BJ (cell line): ENCODE results near the gene LEMD1. TPM values are rescaled to one million over a fixed set of nuclear protein-coding genes. Genes with fewer than 3 reads are reported as not detected.
A peak's percentile ranks its signal among the peaks of the same experiment; 100 is the strongest.

Experiments
- CTCF ChIA-PET: fragments of 350-600 bp; formaldehyde crosslinking; extraction: SDS; loops from one replicate; lab custom pipeline; 2021; ENCODE audit warnings: antibody characterized with exemption, inconsistent platforms; lab: Yijun Ruan, JAX
- POLR2A ChIA-PET: fragments of 300-600 bp; sonication (Branson Sonifier 250); formaldehyde crosslinking; extraction: SDS; loops from one replicate; lab custom pipeline; 2021; ENCODE audit warnings: antibody characterized with exemption; lab: Charles Lee
- DNase-seq: peaks from one replicate; pipeline ENCODE4 v3.0.0-alpha.2; 2011; ENCODE audit warnings: low read depth
- H3K27me3 ChIP-seq: 2 replicates; pipeline ENCODE4 v1.6.0; 2011; ENCODE audit warnings: low read length; ENCODE audit not compliant: control insufficient read depth, insufficient read depth
- H3K36me3 ChIP-seq: 2 replicates; pipeline ENCODE4 v1.5.1; 2011; ENCODE audit warnings: low read length; ENCODE audit not compliant: control insufficient read depth, insufficient read depth
- H3K4me3 ChIP-seq: 2 replicates; pipeline ENCODE4 v1.5.1; 2011; ENCODE audit warnings: low read depth, mild to moderate bottlenecking, control low read depth, low read length
- polyA plus RNA-seq: library from polyadenylated mRNA; depleted of rRNA; stranded (reverse); fragments of >200 nt; gene quantifications from 2 replicates; pipeline ENCODE4 v1.2.3, GENCODE V29; 2011
- TF ChIP-seq, protein P1 (sequence below): IDR thresholded peaks from 2 replicates; pipeline ENCODE4 v1.5.1; 2011; ENCODE audit warnings: low read depth, mild to moderate bottlenecking, control low read depth, inconsistent platforms, low read length, moderate library complexity; ENCODE audit not compliant: insufficient read depth

The LEMD1 gene
- polyA plus RNA-seq, 1 experiment: not detected

DNA sequence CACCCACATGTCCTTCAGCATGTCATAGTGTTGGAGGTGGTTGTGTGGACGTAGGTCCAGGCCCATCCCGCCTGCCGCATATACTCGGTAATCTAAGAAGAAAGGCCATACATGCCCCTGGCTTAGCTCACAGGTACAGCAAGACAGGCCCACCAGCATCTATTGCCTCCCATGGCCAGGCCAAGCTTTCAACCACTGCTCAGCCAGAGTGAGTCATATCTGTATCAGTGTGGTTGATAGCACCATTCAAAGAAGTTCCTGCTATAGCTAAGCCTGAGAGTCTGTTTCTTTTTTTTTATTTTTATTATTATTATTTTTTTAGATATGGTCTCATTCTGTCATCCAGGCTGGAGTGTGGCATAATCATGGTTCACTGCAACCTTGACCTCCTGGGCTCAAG is 82.1 kb downstream of the LEMD1 start:
- Histone ChIP-seq H3K36me3 (no peaks in the 10 kb centered on the region), H3K27me3 (peaks cover 41% of the 10 kb centered on the region), H3K4me3 (no peak overlapping the region)
- POLR2A ChIA-PET: interaction anchor here (0.7 kb wide), 1 partner anchor 10 kb away, joined by 3 read pairs; no protein-coding TSS in a partner anchor
- CTCF ChIA-PET: interaction anchor here (1.1 to 2.4 kb wide), 8 partner anchors 9 to 184 kb away, joined by 3 to 10 read pairs (median 4); no protein-coding TSS in a partner anchor
- no peak for DNase-seq
- TF ChIP-seq, protein P1, sequence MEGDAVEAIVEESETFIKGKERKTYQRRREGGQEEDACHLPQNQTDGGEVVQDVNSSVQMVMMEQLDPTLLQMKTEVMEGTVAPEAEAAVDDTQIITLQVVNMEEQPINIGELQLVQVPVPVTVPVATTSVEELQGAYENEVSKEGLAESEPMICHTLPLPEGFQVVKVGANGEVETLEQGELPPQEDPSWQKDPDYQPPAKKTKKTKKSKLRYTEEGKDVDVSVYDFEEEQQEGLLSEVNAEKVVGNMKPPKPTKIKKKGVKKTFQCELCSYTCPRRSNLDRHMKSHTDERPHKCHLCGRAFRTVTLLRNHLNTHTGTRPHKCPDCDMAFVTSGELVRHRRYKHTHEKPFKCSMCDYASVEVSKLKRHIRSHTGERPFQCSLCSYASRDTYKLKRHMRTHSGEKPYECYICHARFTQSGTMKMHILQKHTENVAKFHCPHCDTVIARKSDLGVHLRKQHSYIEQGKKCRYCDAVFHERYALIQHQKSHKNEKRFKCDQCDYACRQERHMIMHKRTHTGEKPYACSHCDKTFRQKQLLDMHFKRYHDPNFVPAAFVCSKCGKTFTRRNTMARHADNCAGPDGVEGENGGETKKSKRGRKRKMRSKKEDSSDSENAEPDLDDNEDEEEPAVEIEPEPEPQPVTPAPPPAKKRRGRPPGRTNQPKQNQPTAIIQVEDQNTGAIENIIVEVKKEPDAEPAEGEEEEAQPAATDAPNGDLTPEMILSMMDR: no peak

DNA sequence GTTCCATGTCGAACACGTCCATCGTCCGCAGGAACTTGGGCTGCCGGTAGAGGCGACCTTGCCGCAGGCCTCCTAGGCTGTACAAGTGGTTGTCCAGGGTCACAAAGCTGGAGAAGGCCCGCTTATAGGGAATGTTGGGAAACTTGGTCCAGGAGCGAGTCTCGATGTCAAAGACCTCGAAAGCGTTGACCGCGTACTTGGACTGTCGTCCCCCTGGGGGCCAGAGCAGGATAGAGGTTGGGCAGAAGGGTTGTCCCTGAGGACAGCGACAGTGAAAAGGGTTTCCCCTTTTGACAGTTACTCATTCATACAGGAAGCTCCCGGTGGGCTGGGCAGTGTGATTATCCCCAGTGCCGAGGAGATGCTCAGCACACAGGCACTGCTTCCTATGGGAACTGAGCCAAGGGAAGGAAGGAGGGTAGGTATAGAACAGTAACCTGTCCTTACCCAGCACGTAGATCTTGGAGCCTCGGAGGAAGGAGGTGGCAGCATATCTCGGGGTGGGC is 82.6 kb downstream of the LEMD1 start:
- peaks cover 37% of the 10 kb centered on the region for H3K27me3 ChIP-seq
- POLR2A ChIA-PET: no interaction called here
- TF ChIP-seq, protein P1: no peak
- CTCF ChIA-PET: interaction anchor here (1.1 to 22.5 kb wide), 8 partner anchors 9 to 185 kb away, joined by 3 to 679 read pairs (median 6); no protein-coding TSS in a partner anchor
- H3K4me3 ChIP-seq: no peak overlapping the region
- no peaks in the 10 kb centered on the region for H3K36me3 ChIP-seq
- no peak for DNase-seq

DNA sequence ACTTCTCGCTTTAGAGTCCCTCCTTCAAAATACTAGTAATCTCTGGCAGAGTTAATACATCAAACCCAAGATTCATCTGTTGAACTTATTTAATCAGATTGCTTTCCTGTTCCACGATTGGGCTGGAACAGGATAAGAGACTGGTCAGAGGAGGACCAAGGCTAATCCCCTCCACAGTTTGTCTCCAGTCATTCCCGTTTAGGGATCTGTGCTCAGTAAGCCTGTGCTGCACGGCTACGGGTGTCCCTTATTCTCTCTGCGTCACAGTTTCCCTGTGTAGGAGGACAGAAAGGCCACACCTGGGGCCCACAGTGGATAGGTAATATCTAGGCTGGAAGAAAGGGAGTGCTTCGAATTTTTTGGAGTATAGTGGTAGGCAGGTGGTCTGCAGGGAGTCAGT is 83.8 kb downstream of the LEMD1 start:
- peaks cover 27% of the 10 kb centered on the region for H3K27me3 ChIP-seq
- ChIA-PET POLR2A (no interaction called here), CTCF (interaction anchor here (1.4 to 22.5 kb wide), 5 partner anchors 13 to 186 kb away, joined by 9 to 679 read pairs (median 11); no protein-coding TSS in a partner anchor)
- H3K36me3 ChIP-seq: no peaks in the 10 kb centered on the region
- no peak overlapping the region for H3K4me3 ChIP-seq
- TF ChIP-seq, protein P1: no peak
- DNase-seq: no peak

DNA sequence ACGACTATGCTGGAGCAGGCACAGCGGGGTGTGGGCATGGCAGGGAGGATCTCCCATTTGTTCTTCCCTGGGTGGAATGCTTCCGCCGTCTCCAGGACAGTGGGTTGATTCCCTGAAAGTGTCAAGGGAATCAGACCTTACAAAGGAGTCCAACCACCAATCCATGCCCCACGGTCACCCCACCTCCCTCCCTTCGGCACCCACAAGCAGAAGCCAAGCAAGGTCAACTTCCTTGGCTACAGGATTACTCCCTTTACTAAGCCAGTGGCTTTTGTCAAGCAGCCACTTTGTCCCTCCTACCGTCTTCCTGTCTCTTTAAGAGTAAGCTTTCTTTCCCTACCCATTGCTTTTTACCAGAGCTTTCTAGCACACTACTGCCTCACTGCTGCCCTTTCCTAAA is 84.4 kb downstream of the LEMD1 start:
- POLR2A ChIA-PET: no interaction called here
- Histone ChIP-seq H3K4me3 (no peak overlapping the region), H3K27me3 (peaks cover 22% of the 10 kb centered on the region), H3K36me3 (no peaks in the 10 kb centered on the region)
- TF ChIP-seq, protein P1: no peak
- DNase-seq: no peak
- CTCF ChIA-PET: interaction anchor here (0.8 to 22.5 kb wide), 12 partner anchors 8 to 349 kb away, joined by 3 to 679 read pairs (median 10); no protein-coding TSS in a partner anchor

DNA sequence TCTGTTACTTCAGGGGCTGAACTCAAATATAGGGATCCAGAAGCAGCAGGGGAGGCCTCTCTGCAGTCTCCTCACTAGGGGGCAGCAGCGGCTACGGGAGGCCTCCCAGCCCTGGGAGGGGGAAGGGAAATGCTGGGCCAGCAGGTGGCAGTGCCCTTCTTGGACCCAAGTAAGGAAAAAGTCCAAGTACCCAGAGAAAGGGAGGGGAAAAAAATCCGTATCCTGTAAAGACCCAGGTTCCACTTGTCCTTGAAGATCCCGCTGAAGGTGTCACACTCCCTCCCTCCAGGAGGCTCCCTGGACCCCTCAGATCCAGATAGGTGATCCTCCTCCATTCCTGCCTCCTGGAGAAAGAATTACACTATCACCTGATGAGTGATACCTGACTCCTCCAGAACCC is 86.2 kb downstream of the LEMD1 start:
- ChIA-PET CTCF (interaction anchor here (0.6 to 22.5 kb wide), 29 partner anchors 9 to 347 kb away, joined by 3 to 679 read pairs (median 4); partner anchors contain the start of gene NUAK2), POLR2A (no interaction called here)
- TF ChIP-seq, protein P1: peak; percentile 99
- peaks cover 28% of the 10 kb centered on the region for H3K27me3 ChIP-seq
- no peak for DNase-seq
- no peaks in the 10 kb centered on the region for H3K36me3 ChIP-seq
- no peak overlapping the region for H3K4me3 ChIP-seq
